GM12878 (cell line): ENCODE data around the gene PTBP1. TPM values are rescaled to one million over a fixed set of nuclear protein-coding genes. Genes with fewer than 3 reads are reported as not detected.

Experiments
- ATAC-seq: fragments of 200-7000 bp; cut with Tn5 transposase; 3 replicates; pipeline ENCODE4 v1.9.1; 2020; ENCODE audit warnings: mild to moderate bottlenecking, moderate library complexity
- BruUV-seq: library from RNA; stranded (reverse); fragments of 400-500 nt; replicated peaks from 2 replicates; lab custom pipeline; 2021; lab: Mats Ljungman, UMichigan
- CTCF ChIA-PET: fragments of 300-600 bp; sonication (Branson Sonifier 250); formaldehyde crosslinking; extraction: SDS; loops from one replicate; lab custom pipeline; 2021; ENCODE audit warnings: inconsistent platforms; lab: Yijun Ruan, JAX
- POLR2A ChIA-PET: fragments of 350-600 bp; formaldehyde crosslinking; extraction: SDS; loops from one replicate; lab custom pipeline; 2021; ENCODE audit warnings: inconsistent platforms; lab: Charles Lee
- RAD21 ChIA-PET: fragments of 300-600 bp; sonication (Branson Sonifier 250); formaldehyde crosslinking; loops from one replicate; lab custom pipeline; 2023; ENCODE audit warnings: antibody characterized with exemption; ENCODE audit not compliant: unreplicated experiment; lab: Charles Lee
- SMC1A ChIA-PET: fragments of 300-600 bp; sonication (Branson Sonifier 250); formaldehyde crosslinking; loops from one replicate; lab custom pipeline; 2023; ENCODE audit not compliant: unreplicated experiment, uncharacterized antibody; lab: Charles Lee
- DNase-seq: peaks from one replicate; pipeline ENCODE4 v3.0.0-alpha.2; 2011; ENCODE audit warnings: low read depth, low spot score
- FAIRE-seq: peaks from 3 replicates; lab custom pipeline; 2011; peaks lifted over from hg19 to GRCh38; lab: Jason Lieb, UNC
- H2AFZ ChIP-seq: 2 replicates; pipeline ENCODE4 v1.6.0; 2011; ENCODE audit warnings: low read depth, low read length, control low read depth; ENCODE audit not compliant: control insufficient read depth
- H3K27ac ChIP-seq: 2 replicates; pipeline ENCODE4 v1.5.1; 2011; ENCODE audit warnings: control low read depth; ENCODE audit not compliant: control insufficient read depth, insufficient read depth
- H3K27me3 ChIP-seq, 2 experiments: replicated peaks in 1 of 2; 2 replicates each; pipeline versions ENCODE4 v1.6.0 to v1.6.1; 2011; ENCODE audit warnings: low read length in 1 of 2; ENCODE audit not compliant: control insufficient read depth in 2 of 2, insufficient read depth in 2 of 2
- H3K36me3 ChIP-seq, 2 experiments: 2 replicates each; pipeline ENCODE4 v1.5.1; 2011; ENCODE audit warnings: low read length in 1 of 2; ENCODE audit not compliant: control insufficient read depth in 2 of 2, insufficient read depth in 2 of 2
- H3K4me1 ChIP-seq: 2 replicates; pipeline ENCODE4 v1.6.1; 2011; ENCODE audit warnings: mild to moderate bottlenecking, low read length, moderate library complexity, mixed read lengths; ENCODE audit not compliant: control insufficient read depth, insufficient read depth
- H3K4me2 ChIP-seq: 2 replicates; pipeline ENCODE4 v1.6.0; 2011; ENCODE audit warnings: control low read depth; ENCODE audit not compliant: control insufficient read depth, insufficient read depth
- H3K4me3 ChIP-seq: fragments of 200-600 bp; sonication (generic); 2 replicates; pipeline ENCODE4 v1.5.1; 2016
- H3K79me2 ChIP-seq: 2 replicates; pipeline ENCODE4 v1.6.0; 2011; ENCODE audit warnings: low read length; ENCODE audit not compliant: control insufficient read depth, insufficient read depth
- H3K9ac ChIP-seq: 2 replicates; pipeline ENCODE4 v1.8.0; 2011; ENCODE audit warnings: low read length, control low read depth, mixed read lengths; ENCODE audit not compliant: control insufficient read depth, insufficient read depth
- H3K9me3 ChIP-seq: replicated peaks from 3 replicates; pipeline ENCODE4 v1.5.1; 2011; ENCODE audit warnings: mild to moderate bottlenecking, low read length; ENCODE audit not compliant: control insufficient read depth, insufficient read depth
- H4K20me1 ChIP-seq: 2 replicates; pipeline ENCODE4 v1.6.0; 2011; ENCODE audit not compliant: control insufficient read depth, insufficient read depth
- BRCA1 ChIP-seq: IDR thresholded peaks from 2 replicates; pipeline ENCODE4 v1.6.1; 2011; ENCODE audit warnings: low read depth, low read length, improper control_type of control experiment
- FOXK2 ChIP-seq: fragments of 450-650 bp; IDR thresholded peaks from 2 replicates; pipeline ENCODE4 v1.6.1; 2017; ENCODE audit warnings: mild to moderate bottlenecking, moderate library complexity
- FOXM1 ChIP-seq: IDR thresholded peaks from 2 replicates; pipeline ENCODE4 v1.6.1; 2012; ENCODE audit warnings: low read depth, mild to moderate bottlenecking, inconsistent platforms, low read length, moderate library complexity
- IRF3 ChIP-seq: fragments of 450-650 bp; IDR thresholded peaks from 2 replicates; pipeline ENCODE4 v1.6.1; 2014; ENCODE audit warnings: mild to moderate bottlenecking
- JUND ChIP-seq: IDR thresholded peaks from 2 replicates; pipeline ENCODE4 v1.6.1; 2012; ENCODE audit warnings: low read depth, mild to moderate bottlenecking, low read length, improper control_type of control experiment, moderate library complexity
- SMC3 ChIP-seq: IDR thresholded peaks from 2 replicates; pipeline ENCODE4 v1.6.1; 2011; ENCODE audit warnings: low read length, improper control_type of control experiment, borderline replicate concordance
- SREBF2 ChIP-seq: IDR thresholded peaks from 2 replicates; pipeline ENCODE4 v1.6.1; 2012; ENCODE audit warnings: mild to moderate bottlenecking, low read length
- SUZ12 ChIP-seq: fragments of 200-600 bp; sonication (generic); IDR thresholded peaks from one replicate; pipeline ENCODE4 v1.6.1; 2018; ENCODE audit warnings: antibody characterized with exemption, mild to moderate bottlenecking; ENCODE audit not compliant: unreplicated experiment
- WRNIP1 ChIP-seq: IDR thresholded peaks from 2 replicates; pipeline ENCODE4 v1.6.1; 2011; ENCODE audit warnings: low read depth, low read length, improper control_type of control experiment, borderline replicate concordance
- ZNF622 ChIP-seq: fragments of 450-650 bp; IDR thresholded peaks from 2 replicates; pipeline ENCODE4 v1.6.1; 2017; ENCODE audit warnings: mild to moderate bottlenecking, inconsistent platforms
- WGBS: methylation state at CpG from one replicate; pipeline ENCODE4 v1.1.6; 2016; ENCODE audit warnings: low lambda C conversion rate; ENCODE audit not compliant: insufficient replicate concordance, insufficient coverage; ENCODE audit errors: missing lambda C conversion rate; 5-methylcytosine and 5-hydroxymethylcytosine counted together
- in situ Hi-C: fragments of 300-500 bp; cut with MboI; formaldehyde crosslinking; loops from 9 replicates; pipeline ENCODE4 v1.14.3; 2018; ENCODE audit warnings: mixed read lengths
- intact Hi-C: fragments of 100-400 bp; cut with micrococcal nuclease; formaldehyde crosslinking; loops from one replicate; pipeline ENCODE4 v1.14.2; 2022; ENCODE audit not compliant: unreplicated experiment
- polyA plus RNA-seq, 11 experiments: library from polyadenylated mRNA; depleted of rRNA in 4 of 11; unstranded in 6 of 11; stranded (reverse) in 5 of 11; fragments of >200 nt; fragmentation: Nextera tagmentation in 4 of 11; fragmentation: Illumina TruSeq in 1 of 11; extraction: Ambion mirVana in 4 of 11; extraction: Trizol in 1 of 11; gene quantifications; 1 replicate in 1 of 11; 2 replicates in 10 of 11; pipeline versions ENCODE4 v1.2.1 to v1.2.3, GENCODE V29; 2011 to 2016; ENCODE audit warnings: inconsistent platforms in 2 of 11, missing spikeins in 2 of 11, low read depth in 1 of 11
- total RNA-seq, 4 experiments: library from RNA; depleted of rRNA in 3 of 4; stranded (reverse); fragments of >200 nt in 3 of 4; fragmentation: Illumina TruSeq in 1 of 4; extraction: Trizol in 1 of 4; gene quantifications; 2 replicates each; pipeline versions ENCODE4 v1.2.1 to v1.2.3, GENCODE V29; 2013 to 2021

The PTBP1 gene
- total and polyA plus RNA-seq, 10 of the 15 experiments (the other 5 are each of a cell fraction or from before 2014, with no cell fraction given) = 13.1 to 532 (median 217) TPM

DNA sequence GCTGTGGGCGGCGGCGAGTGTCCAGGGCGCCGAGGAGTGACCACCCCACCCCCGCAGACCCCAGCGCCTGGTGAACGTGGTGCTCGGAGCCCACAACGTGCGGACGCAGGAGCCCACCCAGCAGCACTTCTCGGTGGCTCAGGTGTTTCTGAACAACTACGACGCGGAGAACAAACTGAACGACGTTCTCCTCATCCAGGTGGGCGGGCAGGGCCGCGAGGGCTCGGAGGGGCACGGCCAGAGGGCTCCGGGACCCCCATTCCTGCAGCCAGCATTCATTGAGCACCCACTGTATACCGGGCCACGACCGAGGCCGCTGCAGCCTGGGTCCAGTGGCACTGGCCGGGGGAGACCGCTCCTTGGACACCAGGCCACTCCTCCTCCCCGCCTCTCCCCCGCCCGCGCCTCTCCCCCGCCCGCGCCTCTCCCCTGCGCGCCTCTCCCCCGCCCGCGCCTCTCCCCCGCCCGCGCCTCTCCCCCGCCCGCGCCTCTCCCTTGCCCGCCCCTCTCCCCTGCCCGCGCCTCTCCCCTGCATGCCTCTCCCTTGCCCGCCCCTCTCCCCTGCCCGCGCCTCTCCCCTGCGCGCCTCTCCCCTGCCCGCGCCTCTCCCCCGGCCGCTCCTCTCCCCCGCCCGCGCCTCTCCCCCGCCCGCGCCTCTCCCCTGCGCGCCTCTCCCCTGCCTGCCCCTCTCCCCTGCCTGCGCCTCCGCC, 46.7 kb downstream of the PTBP1 start:
- ATAC-seq = no peak
- no peak overlapping the region for H3K4me2 ChIP-seq
- no peak for DNase-seq
- FAIRE-seq = no peak
- intact Hi-C loops (no loop called here), in situ Hi-C loops (no loop called here)
- H3K9me3 ChIP-seq = no peaks in the 10 kb centered on the region; the same call in 2 of the 3 replicates
- H3K9ac ChIP-seq = no peak overlapping the region
- TF ChIP-seq WRNIP1 = no peak
- no peak overlapping the region for H3K4me3 ChIP-seq
- POLR2A ChIA-PET = interaction anchor here (0.6 kb wide), 1 partner anchor 160 kb away, joined by 3 read pairs; no protein-coding TSS in a partner anchor
- no peaks in the 10 kb centered on the region for H4K20me1 ChIP-seq
- no peaks in the 10 kb centered on the region; a peak in 1 of 4 replicates for H3K27me3 ChIP-seq
- no peaks in the 10 kb centered on the region for H3K36me3 ChIP-seq
- peaks cover 2% of the 10 kb centered on the region; the same call in 1 of the 2 replicates for H3K4me1 ChIP-seq
- SMC1A ChIA-PET = interaction anchor here (0.5 kb wide), 1 partner anchor 11 kb away, joined by 3 read pairs; no protein-coding TSS in a partner anchor
- H3K27ac ChIP-seq = no peak overlapping the region
- RAD21 ChIA-PET = no interaction called here
- CTCF ChIA-PET = no interaction called here
- BruUV-seq = no TSS peak
- no peaks in the 10 kb centered on the region for H3K79me2 ChIP-seq
- no peak overlapping the region for H2AFZ ChIP-seq
- 10% methylated on average over 23 of the region's 70 CpGs for WGBS

- CTCF ChIA-PET = interaction anchor here (1.3 kb wide), 1 partner anchor 19 kb away, joined by 3 read pairs; no protein-coding TSS in a partner anchor
- Histone ChIP-seq H3K79me2 (no peaks in the 10 kb centered on the region), H3K4me3 (no peak overlapping the region), H2AFZ (no peak overlapping the region), H3K27ac (no peak overlapping the region), H3K4me1 (peaks cover 2% of the 10 kb centered on the region; the same call in 1 of the 2 replicates), H3K9ac (no peak overlapping the region), H3K4me2 (no peak overlapping the region), H3K9me3 (no peaks in the 10 kb centered on the region; the same call in 2 of the 3 replicates), H3K36me3 (no peaks in the 10 kb centered on the region), H3K27me3 (no peaks in the 10 kb centered on the region; a peak in 1 of 4 replicates), H4K20me1 (no peaks in the 10 kb centered on the region)
- no peak for TF ChIP-seq FOXK2
- no peak for TF ChIP-seq SUZ12
- TF ChIP-seq ZNF622 = no peak
- TF ChIP-seq IRF3 = no peak
- TF ChIP-seq BRCA1 = no peak
- TF ChIP-seq FOXM1 = no peak
- no peak for TF ChIP-seq JUND
- TF ChIP-seq SMC3 = no peak
- TF ChIP-seq SREBF2 = no peak
- POLR2A ChIA-PET = interaction anchor here (0.6 to 0.9 kb wide), 3 partner anchors 33 to 165 kb away, joined by 3 to 4 read pairs (median 3); no protein-coding TSS in a partner anchor
- SMC1A ChIA-PET = no interaction called here
- intact Hi-C loops (no loop called here), in situ Hi-C loops (no loop called here)
- DNase-seq (no peak), ATAC-seq (peak; percentile 63), FAIRE-seq (no peak)
- 14% methylated on average over 7 of the region's 11 CpGs for WGBS
- RAD21 ChIA-PET = interaction anchor here (1.2 kb wide), 1 partner anchor 62 kb away, joined by 4 read pairs; no protein-coding TSS in a partner anchor
- BruUV-seq = no TSS peak
Measured at GRCh38 chr19:844546-844971, 47.3 kb downstream of the PTBP1 start.
